Stimulated activated CD4-positive, alpha-beta T cell treated with anti-CD3 and anti-CD28 coated beads, Interleukin-1b, Interleukin-23, amount 100 ng/mL, for 24 hours (primary cell): ENCODE data around the gene SAE1.
"Not testable (repeated sequence)": the region's sequence is repeated elsewhere in the genome, so short reads cannot be mapped to it uniquely, and the experiment has no call there.

ENCODE experiments used
- DNase-seq, 4 experiments: peaks; one replicate each; pipeline ENCODE4 v3.0.0-alpha.2; 2020; ENCODE audit warnings: low read depth in 4 of 4, low spot score in 1 of 4

SAE1 gene

DNA sequence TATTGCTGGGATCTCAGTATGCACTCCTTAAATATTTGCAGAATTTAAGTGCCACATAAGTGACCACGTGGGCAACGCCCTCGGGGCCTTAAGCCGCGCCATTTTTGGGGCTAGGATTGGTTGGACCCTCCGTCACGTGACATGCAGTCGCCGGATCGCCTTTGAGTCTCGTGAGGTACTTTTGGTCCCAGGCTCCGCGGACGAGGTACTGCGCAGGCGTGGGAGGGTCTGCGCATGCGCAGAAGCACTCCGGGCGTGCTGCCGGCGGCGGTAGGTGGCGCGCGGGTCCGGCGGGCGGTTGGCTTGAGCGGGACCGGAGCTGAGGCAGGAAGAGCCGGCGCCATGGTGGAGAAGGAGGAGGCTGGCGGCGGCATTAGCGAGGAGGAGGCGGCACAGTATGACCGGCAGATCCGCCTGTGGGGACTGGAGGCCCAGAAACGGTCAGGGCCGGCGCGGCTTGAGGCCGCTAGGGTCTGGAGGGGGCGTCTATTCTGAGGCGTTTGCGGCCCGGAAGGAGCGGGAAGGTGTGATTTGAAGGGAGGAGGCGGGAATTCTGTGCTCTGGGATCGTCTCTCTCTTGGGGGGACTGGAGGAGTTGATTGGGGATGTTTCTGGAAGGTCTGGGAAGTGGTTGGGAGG is at the start of gene SAE1:
TSS of gene SAE1 (plus strand) at position 247 of the 639 bp plus-strand sequence. CDS start at position 343, 96 bp downstream.
- DNase-seq, result peak; percentile 79 to 94 (median 86)

- no peak for DNase-seq
Observed at GRCh38 chr19:47081095-47081494, 49.5 kb upstream of the SAE1 start.

DNA sequence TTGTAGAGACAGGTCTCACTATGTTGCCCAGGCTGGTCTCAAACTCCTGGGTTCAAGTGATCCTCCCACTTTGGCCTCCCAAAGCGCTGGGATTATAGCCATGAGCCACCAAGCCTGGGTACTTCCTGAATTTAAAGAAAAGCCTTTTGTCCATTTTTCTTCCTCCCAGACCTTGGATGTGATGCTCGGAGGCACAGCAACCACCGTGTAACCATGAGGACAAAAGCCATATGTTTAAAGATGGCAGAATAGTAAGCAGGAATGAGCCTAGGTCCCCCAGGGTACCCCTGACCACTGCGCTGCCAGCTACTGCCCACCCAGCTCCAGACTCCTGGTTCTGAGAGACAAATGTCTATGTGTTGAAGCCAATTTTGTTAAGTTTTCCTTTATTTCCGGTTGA is 48.1 kb upstream of the SAE1 start:
- DNase-seq, result no peak

- DNase-seq, result no peak
Observed at GRCh38 chr19:47084879-47085439, 45.7 kb upstream of the SAE1 start.

- DNase-seq, result no peak
Observed at GRCh38 chr19:47086280-47086679, 44.4 kb upstream of the SAE1 start.

DNA sequence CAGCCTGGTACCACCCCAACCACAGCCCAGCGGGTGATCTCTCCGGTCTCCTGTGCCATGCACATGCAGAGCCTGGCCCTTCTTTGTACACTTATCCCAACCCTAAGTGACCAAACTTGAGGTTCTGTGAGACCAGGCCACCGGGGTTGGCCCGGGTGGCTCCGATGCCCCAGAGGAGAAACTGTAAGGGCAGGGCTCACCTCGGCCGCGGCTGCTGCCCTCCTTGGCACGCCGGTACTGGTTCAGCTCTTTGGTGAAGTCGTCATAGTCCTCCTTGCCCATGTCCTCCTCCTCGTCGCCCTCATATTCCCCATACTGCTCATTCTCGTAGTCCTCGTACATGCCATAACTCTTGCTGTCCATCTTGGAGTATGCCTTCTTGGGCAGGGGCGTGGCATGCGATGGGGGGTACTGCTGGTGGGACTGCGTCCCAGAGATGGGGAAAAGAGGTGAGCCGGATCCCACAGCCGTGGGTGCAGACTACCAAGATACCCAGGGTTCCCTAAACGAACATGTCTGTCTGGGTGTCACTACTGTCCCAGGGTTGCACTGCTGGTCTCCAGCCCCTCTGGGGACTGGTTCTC is 40.8 kb upstream of the SAE1 start:
- no peak for DNase-seq

DNA sequence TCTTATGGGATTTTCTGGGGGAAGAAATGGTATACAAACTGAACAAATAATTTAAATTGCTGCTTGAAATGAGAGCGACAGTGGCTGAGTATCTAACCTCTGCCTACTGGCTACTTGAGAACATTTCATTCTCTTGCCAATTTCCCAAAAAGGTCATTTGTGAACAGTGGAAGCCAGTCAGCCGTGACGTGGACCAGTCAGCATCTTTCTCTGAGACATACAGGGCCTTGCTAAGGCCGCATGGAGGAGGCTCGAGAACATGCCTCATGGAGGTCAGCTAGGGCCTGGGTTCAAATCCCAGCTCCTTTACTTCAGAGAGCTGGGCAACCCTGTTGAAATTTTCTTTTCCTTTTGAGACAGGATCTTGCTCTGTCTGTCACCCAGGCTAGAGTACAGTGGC is 37.4 kb upstream of the SAE1 start:
- DNase-seq, result no peak

DNA sequence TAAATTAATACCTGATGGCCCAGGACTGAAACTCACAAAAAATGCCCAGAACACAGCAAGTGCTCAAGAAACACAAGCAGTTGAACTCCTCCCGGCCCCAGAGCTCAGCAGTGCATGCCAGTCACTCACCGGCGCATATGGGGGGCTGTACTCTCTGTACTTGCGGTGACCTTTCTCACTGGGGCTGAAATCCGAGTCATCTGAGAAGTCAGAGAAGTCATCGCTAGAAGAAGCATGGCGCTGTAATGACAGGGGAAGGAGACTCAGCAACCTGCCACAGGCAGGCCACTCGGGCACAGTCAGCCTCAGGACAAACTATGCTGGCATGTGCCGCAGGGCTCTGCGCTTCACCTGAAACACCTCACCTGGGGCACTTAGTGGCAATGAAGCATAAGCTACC is 36.8 kb upstream of the SAE1 start:
- peak in 1 of 4 experiments; percentile 13 for DNase-seq

DNA sequence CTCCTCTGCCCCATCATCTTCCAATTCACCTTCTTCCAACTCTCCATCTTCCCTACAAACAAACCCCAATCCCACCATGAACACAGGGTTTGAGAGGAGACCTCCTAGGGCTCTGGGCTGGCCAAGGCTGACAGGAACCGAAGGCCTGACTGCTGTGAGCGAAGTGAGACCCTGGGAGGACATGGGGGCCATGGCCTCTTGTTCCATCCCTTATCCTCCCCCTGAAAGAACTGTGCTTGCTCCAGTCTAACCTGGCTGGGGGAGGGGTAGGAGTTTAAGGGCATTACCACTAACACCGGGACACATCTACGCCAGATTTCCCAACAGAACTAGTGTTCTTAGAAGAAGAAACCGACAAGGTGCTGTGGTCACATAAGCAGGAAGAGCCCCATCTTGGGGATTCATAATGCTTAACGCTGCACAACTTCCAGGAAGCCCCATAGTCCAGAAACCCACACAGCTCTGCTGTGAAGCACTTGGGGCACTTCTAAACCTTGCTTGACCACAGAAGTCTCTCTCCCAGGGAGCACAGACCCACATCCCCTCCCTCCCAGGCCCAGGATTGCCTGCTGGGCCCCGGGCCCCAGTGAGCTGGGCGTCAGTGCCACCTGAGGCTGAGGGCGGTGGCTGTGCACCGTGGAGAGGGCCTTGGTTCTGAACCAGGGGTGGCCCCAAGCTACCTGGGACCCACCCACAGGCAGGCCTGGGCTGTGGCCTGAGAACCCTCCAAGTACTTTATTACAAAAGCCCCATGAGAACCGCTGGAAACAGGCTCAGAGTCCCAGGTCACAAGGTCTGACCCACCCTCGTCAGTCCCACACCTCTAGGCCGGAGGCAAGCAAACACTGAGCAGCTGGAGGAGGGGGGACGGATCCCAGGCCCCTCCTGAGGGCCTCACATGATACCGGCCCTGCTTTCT is 35.8 kb upstream of the SAE1 start:
- DNase-seq, result peak in 1 of 4 experiments; percentile 27

DNA sequence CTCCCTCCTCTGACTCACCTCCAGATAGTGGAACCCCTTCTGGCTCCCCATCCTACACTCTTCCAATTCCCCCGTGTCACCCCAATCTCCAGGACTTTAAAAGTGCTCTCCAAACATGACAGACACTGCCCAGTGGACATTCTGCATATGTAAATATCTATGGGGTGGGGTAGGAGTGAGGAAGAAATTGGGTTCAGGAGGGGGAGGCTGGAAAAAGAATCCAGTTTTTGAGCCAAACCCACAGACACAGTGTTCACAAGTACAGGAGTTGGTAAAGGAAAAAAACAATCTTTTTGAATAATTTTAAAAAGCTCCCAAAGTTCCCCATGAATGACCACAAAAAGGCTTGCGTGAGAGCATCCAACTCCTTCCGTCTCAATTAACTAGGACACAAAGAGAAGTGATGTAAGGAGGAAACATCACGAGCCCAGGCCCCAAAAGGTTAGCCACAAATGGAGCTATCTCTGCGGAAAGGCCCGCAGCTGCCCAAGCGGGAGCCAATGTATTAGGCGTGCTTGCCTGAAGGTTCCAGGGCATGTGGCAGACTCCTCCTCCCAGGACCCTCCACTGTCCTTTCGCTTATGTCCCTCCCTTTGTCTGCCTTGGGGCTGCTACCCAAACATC is 35.0 kb upstream of the SAE1 start:
- no peak for DNase-seq

DNA sequence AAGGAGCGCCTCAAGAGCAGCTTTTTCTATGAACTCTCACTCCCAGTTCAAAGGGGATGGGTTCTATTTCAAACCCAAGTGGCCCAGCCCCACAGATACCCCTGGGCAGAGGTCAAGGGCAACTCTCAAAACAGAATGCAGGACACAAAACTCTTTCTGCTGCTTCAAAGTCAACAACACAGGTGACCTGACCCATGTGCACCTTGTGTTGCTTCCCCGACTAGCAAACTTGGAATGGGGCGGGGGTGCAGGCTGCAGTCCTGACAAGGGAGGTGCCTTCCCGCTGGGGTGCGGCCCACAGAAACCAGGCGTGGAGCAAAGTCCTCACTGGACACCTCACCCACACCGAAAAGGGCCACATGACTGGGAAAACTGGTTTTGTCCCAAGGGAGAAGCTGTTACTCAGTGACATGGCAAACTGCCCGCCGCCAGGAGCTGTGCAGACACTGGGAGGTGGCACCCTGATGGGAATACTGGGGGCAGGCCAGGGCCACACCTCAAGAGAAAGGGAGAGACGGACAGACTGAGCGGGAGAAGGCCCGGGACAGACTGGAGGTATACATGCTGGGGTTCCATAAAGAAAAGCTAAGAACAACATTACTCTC is 34.4 kb upstream of the SAE1 start:
- DNase-seq, result no peak

- no peak for DNase-seq
Observed at GRCh38 chr19:47096721-47097120, 33.9 kb upstream of the SAE1 start.

GRCh38 chr19:47097396-47098201 is 33.0 kb upstream of the SAE1 start:
- no peak for DNase-seq

GRCh38 chr19:47098608-47099007 is 32.0 kb upstream of the SAE1 start:
- no peak for DNase-seq

- no peak for DNase-seq
Observed at GRCh38 chr19:47099576-47100050, 31.0 kb upstream of the SAE1 start.

GRCh38 chr19:47100290-47100689 is 30.3 kb upstream of the SAE1 start:
- DNase-seq, result no peak

DNA sequence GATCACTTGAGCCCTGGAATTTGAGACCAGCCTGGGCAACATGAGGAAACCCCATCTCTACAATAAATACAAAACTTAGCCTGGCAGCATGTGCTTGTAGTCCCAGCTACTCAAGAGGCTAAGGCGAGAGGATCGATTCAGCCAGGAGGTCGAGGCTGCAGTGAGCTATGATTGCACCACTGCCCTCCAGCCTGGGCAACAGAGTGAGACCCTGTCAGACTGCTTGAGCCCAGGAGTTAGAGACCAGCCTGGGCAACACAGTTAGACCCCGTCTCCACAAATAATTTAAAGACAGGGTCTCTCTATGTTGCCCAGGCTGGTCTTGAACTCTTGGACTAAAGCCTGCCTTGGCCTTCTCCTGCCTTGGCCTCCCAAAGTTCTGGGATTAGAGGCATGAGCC is 29.5 kb upstream of the SAE1 start:
- not testable (repeated sequence) for DNase-seq

DNA sequence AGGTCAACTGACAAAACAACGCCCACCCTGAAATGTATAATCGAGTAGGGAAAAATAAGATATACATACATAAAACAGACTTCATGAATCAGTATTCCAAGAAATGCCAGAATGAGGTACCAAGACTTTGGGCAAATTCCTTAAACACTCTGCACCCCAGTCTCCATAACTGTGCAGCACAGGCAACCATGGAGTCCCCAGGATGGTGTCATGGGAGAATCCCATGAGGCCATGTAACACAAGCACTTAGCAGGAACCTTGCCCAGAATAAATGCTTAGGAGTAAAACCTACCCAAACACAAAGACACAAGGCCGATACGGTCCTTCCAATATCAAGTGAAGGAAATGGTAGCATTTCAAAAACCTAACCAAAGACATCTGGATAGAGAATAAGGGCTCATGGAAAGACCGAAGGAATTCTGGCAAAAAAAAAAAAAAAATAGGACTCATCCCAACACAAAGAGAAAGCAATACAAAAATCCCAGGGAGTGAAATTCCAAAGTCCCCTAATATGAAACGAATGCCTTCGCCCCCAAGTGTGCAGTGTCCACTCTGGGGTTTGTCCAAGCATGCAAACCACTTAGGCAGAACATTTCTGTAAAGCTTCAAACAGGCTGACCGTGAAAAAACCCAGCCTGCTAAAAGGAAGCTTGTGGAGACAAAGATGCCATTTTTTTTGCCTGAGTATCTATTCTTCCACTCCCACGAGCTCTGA is 28.1 kb upstream of the SAE1 start:
- DNase-seq, result no peak

DNA sequence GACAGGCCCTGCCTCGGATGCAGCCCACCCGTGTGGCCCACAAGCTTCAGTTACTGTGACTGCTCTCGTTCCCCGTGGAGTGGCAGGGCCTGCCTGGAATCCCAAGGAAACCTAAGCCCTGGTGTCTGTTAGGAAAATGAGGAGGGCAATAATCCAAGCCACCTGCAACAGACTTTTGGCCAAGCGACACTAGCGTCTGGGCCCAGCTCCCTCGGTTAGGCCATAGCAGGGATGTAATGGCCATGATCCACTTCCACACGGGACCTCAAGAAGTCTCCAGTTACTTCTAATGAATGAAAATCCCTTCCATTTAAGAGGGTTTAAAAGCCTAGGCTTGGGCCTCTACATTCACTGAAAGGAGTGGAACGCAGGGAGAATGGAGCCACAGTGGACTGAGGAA is 26.0 kb upstream of the SAE1 start:
- DNase-seq, result no peak
